MM.1S (cell line): ENCODE results near the gene ARHGEF38.

Experiments used
- DNase-seq: peaks from one replicate; pipeline ENCODE4 v3.0.0-alpha.2; 2015
- H2AFZ ChIP-seq: fragments of 300-600 bp; sonication (generic); 2 replicates; pipeline ENCODE4 v1.6.0; 2016; ENCODE audit warnings: antibody characterized with exemption, low read length
- H3F3A ChIP-seq: fragments of 300-600 bp; sonication (generic); 2 replicates; pipeline ENCODE4 v1.6.1; 2016; ENCODE audit warnings: mild to moderate bottlenecking, antibody characterized with exemption, low read length, moderate library complexity, mixed read lengths; ENCODE audit not compliant: insufficient read depth
- H3K27ac ChIP-seq: fragments of 300-600 bp; sonication (generic); 2 replicates; pipeline ENCODE4 v1.5.1; 2016; ENCODE audit warnings: mild to moderate bottlenecking, low read length
- H3K27me3 ChIP-seq: fragments of 300-600 bp; sonication (generic); replicated peaks from 2 replicates; pipeline ENCODE4 v1.6.0; 2016; ENCODE audit warnings: low read length; ENCODE audit not compliant: insufficient read depth
- H3K36me3 ChIP-seq: fragments of 300-600 bp; sonication (generic); replicated peaks from 2 replicates; pipeline ENCODE4 v1.6.1; 2016; ENCODE audit warnings: mild to moderate bottlenecking, low read length, mixed read lengths; ENCODE audit not compliant: insufficient read depth
- H3K4me1 ChIP-seq: fragments of 300-600 bp; sonication (generic); 2 replicates; pipeline ENCODE4 v1.6.1; 2016; ENCODE audit warnings: low read length, mixed read lengths
- H3K4me2 ChIP-seq: fragments of 300-600 bp; sonication (generic); 2 replicates; pipeline ENCODE4 v1.6.0; 2016; ENCODE audit warnings: low read depth, low read length
- H3K4me3 ChIP-seq: fragments of 300-600 bp; sonication (generic); 2 replicates; pipeline ENCODE4 v1.5.1; 2016; ENCODE audit warnings: low read length, mixed read lengths
- H3K79me2 ChIP-seq: fragments of 300-600 bp; sonication (generic); 2 replicates; pipeline ENCODE4 v1.6.1; 2016; ENCODE audit warnings: mixed run types, low read length, mixed read lengths
- H3K9ac ChIP-seq: fragments of 300-600 bp; sonication (generic); 2 replicates; pipeline ENCODE4 v1.6.1; 2016; ENCODE audit warnings: low read length, mixed read lengths
- H3K9me2 ChIP-seq: fragments of 300-600 bp; sonication (generic); replicated peaks from 2 replicates; pipeline ENCODE4 v1.6.1; 2016; ENCODE audit warnings: mild to moderate bottlenecking, low read length, mixed read lengths; ENCODE audit not compliant: insufficient read depth
- H3K9me3 ChIP-seq: fragments of 300-600 bp; sonication (generic); replicated peaks from 2 replicates; pipeline ENCODE4 v1.6.1; 2016; ENCODE audit warnings: mild to moderate bottlenecking, low read length, mixed read lengths; ENCODE audit not compliant: insufficient read depth
- H4K20me1 ChIP-seq: fragments of 300-600 bp; sonication (generic); 2 replicates; pipeline ENCODE4 v1.6.1; 2016; ENCODE audit warnings: mild to moderate bottlenecking, low read length, moderate library complexity, mixed read lengths; ENCODE audit not compliant: insufficient read depth
- CTCF ChIP-seq: fragments of 300-600 bp; sonication (generic); IDR thresholded peaks from 2 replicates; pipeline ENCODE4 v1.5.1; 2016; ENCODE audit warnings: antibody characterized with exemption, low read length, mixed read lengths
- EZH2 ChIP-seq: fragments of 300-600 bp; sonication (generic); optimal IDR thresholded peaks from 2 replicates; pipeline ENCODE3; 2017; ENCODE audit warnings: low read depth, mild to moderate bottlenecking, antibody characterized with exemption, low read length, mixed read lengths
- EZH2phosphoT487 ChIP-seq: fragments of 300-600 bp; sonication (generic); IDR thresholded peaks from 2 replicates; pipeline ENCODE4 v1.6.1; 2018; ENCODE audit warnings: antibody characterized with exemption, low read length

The ARHGEF38 gene

GRCh38 chr4:105594099-105595010, 41.9 kb downstream of the ARHGEF38 start:
- no peaks in the 10 kb centered on the region for H3K79me2 ChIP-seq
- peak overlapping the region; percentile 3; the same call in 1 of the 2 replicates for H3K4me3 ChIP-seq
- no peaks in the 10 kb centered on the region for H3K27me3 ChIP-seq
- no peaks in the 10 kb centered on the region for H4K20me1 ChIP-seq
- H3K4me2 ChIP-seq, result peak overlapping the region; percentile 69
- peak overlapping the region; percentile 1; the same call in 1 of the 2 replicates for H3K9ac ChIP-seq
- DNase-seq, result peak; percentile 48
- no peaks in the 10 kb centered on the region for H3K36me3 ChIP-seq
- H3K9me3 ChIP-seq, result no peaks in the 10 kb centered on the region
- peak overlapping the region; percentile 45; the same call in 1 of the 2 replicates for H3K27ac ChIP-seq
- H2AFZ ChIP-seq, result peak overlapping the region; percentile 11; the same call in 1 of the 2 replicates
- H3K9me2 ChIP-seq, result no peaks in the 10 kb centered on the region
- TF ChIP-seq CTCF (no peak), EZH2phosphoT487 (no peak), EZH2 (no peak)
- H3F3A ChIP-seq, result no peaks in the 10 kb centered on the region
- peaks cover 15% of the 10 kb centered on the region for H3K4me1 ChIP-seq

- TF ChIP-seq CTCF (no peak), EZH2phosphoT487 (no peak), EZH2 (no peak)
- no peak overlapping the region for H3K4me2 ChIP-seq
- no peaks in the 10 kb centered on the region for H3K36me3 ChIP-seq
- H3K9ac ChIP-seq, result no peak overlapping the region
- no peaks in the 10 kb centered on the region for H4K20me1 ChIP-seq
- H3K4me3 ChIP-seq, result no peak overlapping the region
- no peak overlapping the region for H2AFZ ChIP-seq
- no peaks in the 10 kb centered on the region for H3K27me3 ChIP-seq
- H3K9me3 ChIP-seq, result no peaks in the 10 kb centered on the region
- no peaks in the 10 kb centered on the region for H3F3A ChIP-seq
- no peak for DNase-seq
- no peaks in the 10 kb centered on the region for H3K79me2 ChIP-seq
- peaks cover 15% of the 10 kb centered on the region for H3K4me1 ChIP-seq
- no peaks in the 10 kb centered on the region for H3K9me2 ChIP-seq
- no peak overlapping the region for H3K27ac ChIP-seq
Observed at GRCh38 chr4:105596684-105597083, 44.3 kb downstream of the ARHGEF38 start.

GRCh38 chr4:105598052-105598451, 45.6 kb downstream of the ARHGEF38 start:
- H3K4me1 ChIP-seq, result peaks cover 15% of the 10 kb centered on the region
- no peak overlapping the region for H3K4me2 ChIP-seq
- H3K4me3 ChIP-seq, result no peak overlapping the region
- H4K20me1 ChIP-seq, result no peaks in the 10 kb centered on the region
- no peaks in the 10 kb centered on the region for H3K79me2 ChIP-seq
- H3K9me3 ChIP-seq, result no peaks in the 10 kb centered on the region
- H3K9me2 ChIP-seq, result no peaks in the 10 kb centered on the region
- H3F3A ChIP-seq, result no peaks in the 10 kb centered on the region
- H3K27ac ChIP-seq, result no peak overlapping the region
- H3K36me3 ChIP-seq, result no peaks in the 10 kb centered on the region
- no peak overlapping the region for H2AFZ ChIP-seq
- no peak for DNase-seq
- TF ChIP-seq EZH2 (no peak), CTCF (no peak)
- H3K9ac ChIP-seq, result no peak overlapping the region
- H3K27me3 ChIP-seq, result no peaks in the 10 kb centered on the region
